Articular chondrocyte of knee joint (primary cell): ENCODE measurements around the gene ZNF654. TPM values are rescaled to one million over a fixed set of nuclear protein-coding genes. Genes with fewer than 3 reads are reported as not detected.

Source experiments
- total RNA-seq: library from RNA; depleted of rRNA; stranded (reverse); fragments of >200 nt; gene quantifications from 2 replicates; pipeline ENCODE4 v1.2.3, GENCODE V29; 2012

The ZNF654 gene
- total RNA-seq: 29.5 and 37.3 TPM in 2 replicates

DNA sequence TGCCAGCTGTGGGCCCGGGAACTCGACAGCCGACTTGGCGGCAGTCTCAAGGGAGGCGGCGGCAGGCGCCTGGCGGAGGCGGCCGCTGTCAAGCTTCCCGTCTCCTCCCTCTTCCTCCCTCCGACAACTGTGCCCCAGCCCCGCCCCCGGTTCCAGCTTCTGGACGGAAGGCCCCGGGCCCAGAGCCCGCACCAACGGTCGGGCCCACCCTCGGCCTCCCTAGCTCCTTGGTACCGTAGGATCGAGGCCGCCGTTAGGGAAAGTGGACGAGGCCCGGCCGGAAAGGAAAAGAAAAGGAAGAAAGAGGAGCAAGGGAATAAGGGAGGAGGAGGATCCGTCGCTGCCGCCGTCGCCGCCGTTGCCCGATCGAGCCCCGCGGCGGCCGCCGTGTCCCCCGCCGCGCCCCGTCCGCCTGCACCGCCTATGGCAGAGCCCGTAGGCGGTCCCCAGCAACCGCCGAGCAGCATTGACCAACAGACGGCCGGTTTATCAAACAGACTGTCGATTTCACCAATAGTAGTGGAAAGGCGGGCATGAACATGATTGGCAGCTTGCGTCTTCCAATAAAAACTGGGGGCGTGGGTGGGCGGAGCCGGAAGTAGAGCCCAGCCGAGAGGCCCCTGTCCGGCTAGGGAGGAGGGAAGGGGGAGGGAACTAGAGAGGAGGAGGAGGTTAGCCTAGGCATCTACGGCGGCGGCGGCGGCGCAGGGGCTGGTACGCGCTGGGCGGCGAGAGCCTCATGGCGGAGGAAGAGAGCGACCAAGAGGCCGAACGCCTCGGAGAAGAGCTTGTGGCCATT lies at the start of gene ZNF654, which contains the start of gene CGGBP1:
Gene ZNF654, plus strand, starts transcription at position 675 of the 799 bp plus-strand sequence. Its CDS starts 65 bp downstream, at position 740.
Gene CGGBP1, minus strand, starts transcription at position 425 of the 799 bp plus-strand sequence. CDS start 3,029 bp downstream, outside the sequence.

GRCh38 chr3:88149509-88150362 lies 90.7 kb downstream of the ZNF654 start, which contains the start of gene C3orf38:
Gene C3orf38 (plus strand): TSS chr3:88149959. CDS start chr3:88150053, 94 bp downstream.

Other genes with a start within 250 kb of the ZNF654 start
- 86.2 and 86.8 TPM in 2 replicates for gene CGGBP1, start 250 bp upstream of the ZNF654 start, total RNA-seq
- 40.6 and 48.9 TPM in 2 replicates for gene C3orf38, start 90.7 kb downstream of the ZNF654 start, total RNA-seq